BE2C (cell line): ENCODE data around the gene DLAT.
"Not testable (repeated sequence)": the region's sequence is repeated elsewhere in the genome, so short reads cannot be mapped to it uniquely, and the experiment has no call there.

Experiments used
- DNase-seq: peaks from one replicate; pipeline ENCODE4 v3.0.0-alpha.2; 2020
- H3K27me3 ChIP-seq: fragments of 250-450 bp; sonication (Bioruptor Pico); 2 replicates; pipeline ENCODE4 v1.5.1; 2020; ENCODE audit warnings: mild to moderate bottlenecking
- H3K36me3 ChIP-seq: fragments of 250-450 bp; sonication (Bioruptor Pico); 2 replicates; pipeline ENCODE4 v1.5.1; 2020; ENCODE audit warnings: mild to moderate bottlenecking
- H3K4me1 ChIP-seq: fragments of 250-450 bp; sonication (Bioruptor Pico); 2 replicates; pipeline ENCODE4 v1.5.1; 2020
- H3K4me3 ChIP-seq: 2 replicates; pipeline ENCODE4 v1.5.1; 2011; ENCODE audit warnings: low read depth, low read length
- H3K9me3 ChIP-seq: fragments of 250-450 bp; sonication (Bioruptor Pico); 2 replicates; pipeline ENCODE4 v1.5.1; 2020
- TF ChIP-seq, protein P1 (sequence below): IDR thresholded peaks from 2 replicates; pipeline ENCODE4 v1.5.1; 2012; ENCODE audit warnings: mild to moderate bottlenecking, low read depth, low read length

The DLAT gene

DNA sequence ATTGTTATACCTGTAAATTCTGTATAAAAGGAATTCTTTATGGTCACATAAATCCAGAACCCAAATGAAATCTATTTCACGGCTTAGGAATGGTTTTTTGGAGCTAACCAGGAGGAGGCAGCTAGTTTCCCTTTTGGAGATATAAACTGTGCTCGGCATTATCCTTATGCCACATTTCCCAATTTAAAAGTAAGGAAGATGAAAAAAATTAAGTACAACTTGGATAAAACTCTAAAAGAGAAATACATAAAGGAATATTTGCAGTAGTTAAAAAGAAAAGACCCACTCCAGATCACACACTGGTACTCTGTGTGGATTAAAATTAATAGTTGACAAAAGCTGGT lies 17.7 kb downstream of the DLAT start:
- H3K4me1 ChIP-seq, result no peaks in the 10 kb centered on the region
- TF ChIP-seq, protein P1, sequence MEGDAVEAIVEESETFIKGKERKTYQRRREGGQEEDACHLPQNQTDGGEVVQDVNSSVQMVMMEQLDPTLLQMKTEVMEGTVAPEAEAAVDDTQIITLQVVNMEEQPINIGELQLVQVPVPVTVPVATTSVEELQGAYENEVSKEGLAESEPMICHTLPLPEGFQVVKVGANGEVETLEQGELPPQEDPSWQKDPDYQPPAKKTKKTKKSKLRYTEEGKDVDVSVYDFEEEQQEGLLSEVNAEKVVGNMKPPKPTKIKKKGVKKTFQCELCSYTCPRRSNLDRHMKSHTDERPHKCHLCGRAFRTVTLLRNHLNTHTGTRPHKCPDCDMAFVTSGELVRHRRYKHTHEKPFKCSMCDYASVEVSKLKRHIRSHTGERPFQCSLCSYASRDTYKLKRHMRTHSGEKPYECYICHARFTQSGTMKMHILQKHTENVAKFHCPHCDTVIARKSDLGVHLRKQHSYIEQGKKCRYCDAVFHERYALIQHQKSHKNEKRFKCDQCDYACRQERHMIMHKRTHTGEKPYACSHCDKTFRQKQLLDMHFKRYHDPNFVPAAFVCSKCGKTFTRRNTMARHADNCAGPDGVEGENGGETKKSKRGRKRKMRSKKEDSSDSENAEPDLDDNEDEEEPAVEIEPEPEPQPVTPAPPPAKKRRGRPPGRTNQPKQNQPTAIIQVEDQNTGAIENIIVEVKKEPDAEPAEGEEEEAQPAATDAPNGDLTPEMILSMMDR, result no peak
- no peak for DNase-seq
- H3K36me3 ChIP-seq, result peaks cover 89% of the 10 kb centered on the region
- no peaks in the 10 kb centered on the region for H3K9me3 ChIP-seq
- H3K4me3 ChIP-seq, result no peak overlapping the region
- H3K27me3 ChIP-seq, result no peaks in the 10 kb centered on the region; the same call in 1 of the 2 replicates

DNA sequence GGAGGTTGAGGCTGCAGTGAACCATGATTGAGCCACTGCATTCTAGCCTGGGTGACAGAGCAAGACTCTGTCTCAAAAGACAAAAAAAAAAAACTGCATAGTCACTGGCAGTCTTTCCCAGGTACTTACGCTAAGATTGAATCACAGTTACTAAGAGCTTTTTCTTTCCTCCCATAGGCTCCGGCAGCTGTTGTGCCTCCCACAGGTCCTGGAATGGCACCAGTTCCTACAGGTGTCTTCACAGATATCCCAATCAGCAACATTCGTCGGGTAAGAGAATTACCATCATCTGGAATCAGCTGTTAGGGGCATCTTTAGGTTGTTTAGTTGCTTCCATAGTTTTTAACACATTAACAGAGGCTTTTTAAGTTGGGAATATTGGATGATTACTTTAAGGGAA lies 19.8 kb downstream of the DLAT start:
- H3K4me1 ChIP-seq, result no peaks in the 10 kb centered on the region
- no peak for DNase-seq
- no peak overlapping the region for H3K4me3 ChIP-seq
- H3K9me3 ChIP-seq, result no peaks in the 10 kb centered on the region
- TF ChIP-seq, protein P1, result no peak
- no peaks in the 10 kb centered on the region; the same call in 1 of the 2 replicates for H3K27me3 ChIP-seq
- peaks cover 91% of the 10 kb centered on the region for H3K36me3 ChIP-seq

DNA sequence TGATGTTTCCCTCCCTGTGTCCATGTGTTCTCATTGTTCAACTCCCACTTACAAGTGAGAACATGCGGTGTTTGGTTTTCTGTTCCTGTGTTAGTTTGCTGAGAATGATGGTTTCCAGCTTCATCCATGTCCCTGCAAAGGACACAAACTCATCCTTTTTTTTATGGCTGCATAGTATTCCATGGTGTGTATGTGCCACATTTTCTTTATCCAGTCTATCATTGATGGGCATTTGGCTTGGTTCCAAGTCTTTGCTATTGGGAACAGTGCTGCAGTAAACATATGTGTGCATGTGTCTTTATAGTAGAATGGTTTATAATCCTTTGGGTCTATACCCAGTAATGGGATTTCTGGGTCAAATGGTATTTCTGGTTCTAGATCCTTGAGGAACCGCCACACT lies 21.4 kb downstream of the DLAT start:
- H3K27me3 ChIP-seq, H3K4me3 ChIP-seq, H3K9me3 ChIP-seq, H3K4me1 ChIP-seq, DNase-seq: not testable (repeated sequence)
- peaks cover 91% of the 10 kb centered on the region for H3K36me3 ChIP-seq

DNA sequence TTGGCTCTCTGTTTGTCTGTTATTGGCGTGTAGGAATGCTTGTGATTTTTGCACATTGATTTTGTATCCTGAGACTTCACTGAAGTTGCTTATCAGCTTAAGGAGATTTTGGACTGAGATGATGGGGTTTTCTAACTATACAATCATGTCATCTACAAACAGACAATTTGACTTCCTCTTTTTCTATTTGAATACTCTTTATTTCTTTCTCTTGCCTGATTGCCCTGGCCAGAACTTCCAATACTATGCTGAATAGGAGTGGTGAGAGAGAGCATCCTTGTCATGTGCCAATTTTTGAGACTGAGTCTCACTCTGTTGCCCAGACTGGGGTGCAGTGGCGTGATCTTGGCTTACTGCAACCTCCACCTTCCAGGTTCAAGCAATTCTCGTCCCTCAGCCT lies 23.0 kb downstream of the DLAT start:
- H3K27me3 ChIP-seq, H3K4me3 ChIP-seq, H3K9me3 ChIP-seq, H3K4me1 ChIP-seq, DNase-seq: not testable (repeated sequence)
- peaks cover 91% of the 10 kb centered on the region for H3K36me3 ChIP-seq

DNA sequence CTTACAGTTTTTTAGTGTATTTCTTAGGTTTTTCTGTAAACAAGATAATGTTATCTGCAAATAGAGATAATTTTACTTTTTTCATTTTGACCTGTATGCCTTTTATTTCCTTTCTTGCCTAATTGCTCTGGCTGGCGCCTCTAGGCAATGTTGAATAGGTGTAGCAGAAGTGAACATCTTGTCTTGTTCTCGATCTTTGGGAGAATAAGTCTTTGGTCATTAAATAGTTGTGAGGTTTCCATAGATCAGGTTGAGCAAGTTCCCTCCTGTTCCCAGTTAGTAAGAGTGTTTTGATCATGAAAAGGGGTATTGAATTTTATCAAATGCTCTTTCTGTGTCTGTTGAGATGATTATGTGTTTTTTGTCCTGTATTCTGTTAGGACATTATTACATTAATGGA lies 24.6 kb downstream of the DLAT start:
- peaks cover 92% of the 10 kb centered on the region for H3K36me3 ChIP-seq
- H3K4me3 ChIP-seq, result no peak overlapping the region
- TF ChIP-seq, protein P1, result no peak
- H3K9me3 ChIP-seq, result no peaks in the 10 kb centered on the region
- H3K4me1 ChIP-seq, result no peaks in the 10 kb centered on the region
- no peak for DNase-seq
- no peaks in the 10 kb centered on the region for H3K27me3 ChIP-seq

DNA sequence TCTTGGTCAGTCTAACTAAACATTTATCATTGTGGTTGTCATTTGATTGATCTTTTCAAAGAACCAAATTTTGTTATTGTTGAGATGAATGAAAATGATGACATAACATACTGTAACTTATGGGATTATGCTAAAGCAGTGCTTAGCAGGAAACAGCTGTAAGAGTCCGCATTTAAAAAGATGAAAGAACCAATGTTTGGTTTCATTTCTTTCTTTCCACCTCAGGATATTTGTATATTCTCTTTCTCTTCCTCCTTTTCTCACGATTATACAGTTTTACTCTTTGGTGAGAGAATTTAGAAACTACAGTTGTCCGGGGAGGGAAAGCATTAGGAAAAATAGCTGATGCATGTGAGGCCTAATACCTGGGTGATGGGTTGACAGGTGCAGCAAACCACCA lies 25.5 kb downstream of the DLAT start:
- DNase-seq, result no peak
- peaks cover 84% of the 10 kb centered on the region for H3K36me3 ChIP-seq

DNA sequence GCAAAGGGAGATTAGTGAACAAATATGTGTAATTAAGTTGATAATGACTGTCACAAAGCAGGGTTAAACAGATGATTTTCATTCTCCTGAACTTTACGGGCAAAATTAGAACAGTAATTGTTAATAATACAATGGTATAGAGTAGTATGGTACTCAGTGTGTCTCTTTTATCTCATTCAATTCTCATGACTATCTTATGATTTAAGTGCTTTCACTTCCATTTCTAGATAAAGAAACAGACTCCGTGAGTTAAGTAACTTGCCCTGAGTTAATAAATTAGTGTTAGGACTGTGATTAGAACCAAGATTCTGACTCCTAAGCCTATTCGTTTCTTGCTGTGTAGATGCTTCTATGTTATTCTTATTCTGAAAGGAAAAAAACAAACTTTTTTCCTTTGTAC lies 26.6 kb downstream of the DLAT start:
- no peak for DNase-seq
- H3K4me1 ChIP-seq, result no peaks in the 10 kb centered on the region
- no peak overlapping the region for H3K4me3 ChIP-seq
- TF ChIP-seq, protein P1, result no peak
- peaks cover 73% of the 10 kb centered on the region for H3K36me3 ChIP-seq
- H3K9me3 ChIP-seq, result no peaks in the 10 kb centered on the region
- H3K27me3 ChIP-seq, result no peaks in the 10 kb centered on the region

More for the DNA sequence above, 25.5 kb downstream of the DLAT start:
- Histone ChIP-seq H3K27me3 (no peaks in the 10 kb centered on the region), H3K4me3 (no peak overlapping the region), H3K9me3 (no peaks in the 10 kb centered on the region), H3K4me1 (no peaks in the 10 kb centered on the region)
- TF ChIP-seq, protein P1, result no peak
